GM21515 (cell line): Measurements from ENCODE around the gene THY1.
"Not testable (repeated sequence)": the region's sequence is repeated elsewhere in the genome, so short reads cannot be mapped to it uniquely, and the experiment has no call there.

Source experiments
- ATAC-seq: cut with Tn5 transposase; IDR thresholded peaks from one replicate; pipeline ENCODE4 v1.9.1; 2021; ENCODE audit not compliant: unreplicated experiment

Gene THY1

GRCh38 chr11:119419246-119419645 lies 3.7 kb downstream of the THY1 start:
- no peak for ATAC-seq

- no peak for ATAC-seq
Observed at GRCh38 chr11:119418759-119419158, 4.2 kb downstream of the THY1 start.

GRCh38 chr11:119417726-119418540 lies 5.0 kb downstream of the THY1 start:
- no peak for ATAC-seq

DNA sequence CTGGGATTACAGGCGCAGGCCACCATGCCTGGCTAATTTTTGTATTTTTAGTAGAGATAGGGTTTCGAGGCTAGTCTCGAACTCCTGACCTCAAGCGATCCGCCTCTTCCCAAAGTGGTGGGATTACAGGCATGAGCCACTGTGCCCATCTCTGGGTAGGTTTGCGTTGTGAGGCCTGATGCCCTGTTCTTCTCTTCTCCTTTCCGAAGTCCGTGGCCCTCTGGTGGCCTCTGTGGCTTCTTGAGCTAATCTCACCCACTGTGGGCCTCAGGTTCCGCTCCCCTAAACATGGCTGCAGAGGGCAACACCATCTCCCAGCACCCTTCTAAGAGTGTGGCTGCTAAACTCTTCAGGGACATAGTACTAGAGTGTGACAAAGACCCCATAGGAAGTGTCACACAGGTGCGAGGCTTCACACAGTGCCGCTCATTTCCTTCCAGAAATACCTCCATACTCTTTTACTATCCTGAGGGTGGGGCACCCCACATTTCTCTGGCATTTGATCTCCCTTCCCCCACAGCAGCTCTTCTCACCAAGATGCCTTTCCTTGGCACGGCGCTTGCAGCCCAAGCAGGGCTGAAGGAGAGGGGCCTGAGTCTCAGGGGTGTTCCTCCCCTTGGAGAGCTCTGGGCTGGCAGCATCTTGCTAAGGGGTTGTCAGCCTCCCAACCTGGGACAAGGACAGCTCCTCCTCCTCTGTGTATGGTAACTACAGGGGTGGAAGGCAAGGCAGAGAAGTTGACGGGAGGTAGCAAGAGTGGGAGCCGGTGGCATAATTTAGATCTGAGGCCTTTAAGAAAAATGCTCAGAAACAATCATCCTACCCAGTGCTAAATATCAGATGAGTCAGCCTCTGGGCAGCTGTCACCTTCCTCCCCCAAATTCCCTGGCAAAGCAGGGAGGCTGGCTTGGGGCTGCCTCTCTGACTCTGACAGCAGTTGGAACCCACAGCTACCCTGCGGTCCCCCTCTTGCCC lies 6.1 kb downstream of the THY1 start:
- ATAC-seq, result no peak

DNA sequence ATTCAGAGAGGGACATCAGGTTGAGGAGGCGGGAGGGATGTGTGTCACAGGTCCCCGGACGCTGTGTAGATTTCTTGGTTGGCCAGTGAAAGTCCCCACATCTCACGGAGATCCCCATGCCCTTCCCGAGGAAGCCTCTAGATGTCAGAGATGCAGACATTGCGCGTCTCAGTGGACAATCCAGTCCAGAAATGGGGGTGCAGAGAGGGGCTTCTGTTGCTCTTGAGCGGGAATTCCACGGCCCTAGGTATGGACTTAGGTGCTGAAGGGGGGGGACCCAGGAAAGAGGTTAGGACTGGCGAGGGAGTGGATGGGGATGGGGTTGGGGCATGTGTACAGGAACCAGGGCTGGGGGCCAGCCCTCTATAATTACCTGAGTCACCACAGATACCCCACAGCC lies 7.0 kb downstream of the THY1 start:
- no peak for ATAC-seq

GRCh38 chr11:119415517-119415916 lies 7.5 kb downstream of the THY1 start:
- no peak for ATAC-seq

DNA sequence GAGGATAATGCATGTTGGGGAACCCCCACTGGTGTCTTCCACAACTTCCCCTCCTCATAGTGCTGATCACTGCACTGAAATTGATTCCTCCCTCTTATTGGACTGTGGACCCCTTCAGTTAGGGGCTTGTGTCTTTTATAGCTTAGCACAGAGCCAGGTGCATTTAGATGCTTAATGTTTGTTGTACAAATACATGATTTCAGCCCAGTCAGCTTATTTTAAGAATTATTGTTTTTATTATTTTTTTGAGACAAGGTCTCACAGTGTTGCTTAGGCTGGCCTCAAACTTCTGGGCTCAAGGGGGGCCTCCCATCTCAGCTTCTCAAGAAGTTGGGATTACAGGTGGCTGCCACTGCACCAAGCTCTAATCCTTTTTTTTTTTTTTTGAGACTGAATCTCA lies 8.2 kb downstream of the THY1 start:
- no peak for ATAC-seq

DNA sequence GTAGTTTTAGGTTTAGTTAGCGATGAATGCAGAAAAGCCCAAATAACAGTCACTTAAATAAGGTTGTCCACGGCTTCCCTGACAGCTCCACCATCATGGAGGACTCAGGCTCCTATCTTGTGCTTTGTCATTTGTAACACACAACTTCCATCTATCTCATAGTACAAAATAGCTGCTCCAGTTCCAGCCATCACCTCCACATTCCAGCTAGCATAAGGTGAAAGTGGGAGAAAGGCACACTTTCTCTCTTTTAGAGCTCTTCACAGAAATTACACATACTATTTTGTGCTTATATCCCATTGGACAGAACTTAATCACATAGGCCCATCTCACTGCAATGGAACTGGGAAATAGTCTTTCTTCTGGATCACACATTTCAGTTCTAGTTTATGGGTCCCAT lies 8.7 kb downstream of the THY1 start:
- no peak for ATAC-seq

DNA sequence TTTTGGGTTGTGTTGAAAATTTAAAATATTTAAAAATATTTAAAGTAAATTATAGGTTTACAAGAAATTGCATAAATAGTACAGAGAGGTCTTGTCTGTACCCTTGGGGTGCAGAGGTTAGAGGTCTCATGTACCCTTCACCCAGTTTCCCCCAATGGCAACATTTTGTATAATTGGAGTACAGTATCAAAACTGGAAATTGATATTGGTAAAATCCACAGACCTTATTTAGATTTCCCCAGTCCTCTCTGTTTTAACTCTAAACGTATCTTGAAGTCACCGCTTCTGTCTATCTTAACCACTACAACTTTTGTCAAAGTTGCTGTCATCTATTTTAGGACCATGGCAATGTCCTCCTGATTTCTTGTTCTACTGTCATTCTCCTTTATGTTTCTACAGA lies 10.9 kb downstream of the THY1 start:
- ATAC-seq, result no peak

DNA sequence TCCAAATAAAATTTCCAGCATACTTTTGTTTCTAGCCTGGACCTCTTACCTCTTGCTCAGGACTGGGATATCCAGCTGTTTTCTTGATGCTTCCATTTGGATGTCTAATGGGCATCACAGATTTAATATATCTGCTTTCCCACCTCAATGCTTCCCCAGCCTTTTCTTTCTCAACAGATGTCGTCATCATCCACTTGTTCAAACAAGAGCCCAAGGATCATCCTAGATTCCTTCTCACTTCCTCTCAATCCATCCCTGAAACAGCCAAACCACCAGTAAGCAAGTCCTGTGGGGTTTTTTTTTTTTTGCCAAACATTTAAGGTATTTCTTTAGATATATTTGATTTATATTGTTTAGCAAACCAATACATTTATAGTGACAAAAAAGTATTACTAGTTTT lies 12.5 kb downstream of the THY1 start:
- ATAC-seq, result no peak

- ATAC-seq, result no peak
Observed at GRCh38 chr11:119409731-119410130, 13.2 kb downstream of the THY1 start.

DNA sequence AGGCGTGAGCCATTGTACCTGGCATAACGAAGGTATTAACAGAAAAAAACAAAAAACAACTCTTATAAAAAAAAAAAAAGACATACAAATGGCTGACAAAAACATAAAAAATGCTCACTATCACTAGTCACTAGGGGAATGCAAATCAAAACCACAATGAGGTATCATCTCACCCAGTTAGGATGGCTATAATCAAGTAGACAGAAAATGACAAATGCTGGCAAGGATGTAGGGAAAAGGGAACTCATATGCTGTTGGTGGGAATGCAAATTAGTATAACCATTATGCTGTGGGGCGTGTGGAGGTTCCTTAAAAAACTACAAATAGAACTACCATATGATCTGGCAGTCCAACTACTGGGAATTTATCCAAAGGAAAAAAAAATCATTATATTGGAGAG lies 17.0 kb downstream of the THY1 start:
- no peak for ATAC-seq

DNA sequence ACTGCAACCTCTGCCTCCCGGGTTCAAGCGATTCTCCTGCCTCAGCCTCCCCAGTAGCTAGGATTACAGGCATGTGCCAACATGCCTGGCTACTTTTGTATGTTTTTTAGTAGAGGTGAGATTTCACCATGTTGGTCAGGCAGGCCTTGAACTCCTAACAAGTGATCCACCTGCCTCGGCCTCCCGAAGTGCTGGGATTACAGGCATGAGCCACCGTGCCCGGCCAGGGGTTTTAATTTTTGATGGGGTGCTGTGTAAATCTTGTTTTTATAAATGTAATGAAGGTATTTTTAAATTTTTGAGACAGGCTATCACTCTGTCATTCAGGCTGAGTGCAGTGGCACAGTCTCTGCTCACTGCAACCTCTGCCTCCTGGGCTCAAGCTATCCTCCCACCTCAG lies 17.5 kb downstream of the THY1 start:
- not testable (repeated sequence) for ATAC-seq

DNA sequence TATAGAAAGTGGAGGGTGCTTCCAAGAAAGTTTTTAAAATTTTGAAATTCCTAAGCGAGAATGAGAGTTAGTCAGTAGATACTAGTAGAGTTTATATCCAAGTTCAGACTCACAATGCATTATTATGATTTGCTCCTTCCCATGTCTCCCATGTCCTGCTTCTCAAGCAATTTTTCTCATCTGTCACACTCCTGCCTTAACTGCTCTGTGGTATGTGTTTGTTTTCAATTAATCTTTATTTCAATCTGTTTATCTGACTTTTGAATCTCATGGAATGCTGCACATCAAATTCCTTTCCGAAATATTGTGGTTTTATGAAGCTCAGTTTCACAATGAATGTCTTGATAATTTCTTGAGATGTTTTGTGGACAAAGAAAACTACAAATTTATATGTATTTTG lies 18.1 kb downstream of the THY1 start:
- ATAC-seq, result no peak

- no peak for ATAC-seq
Observed at GRCh38 chr11:119403021-119403420, 20.0 kb downstream of the THY1 start.

DNA sequence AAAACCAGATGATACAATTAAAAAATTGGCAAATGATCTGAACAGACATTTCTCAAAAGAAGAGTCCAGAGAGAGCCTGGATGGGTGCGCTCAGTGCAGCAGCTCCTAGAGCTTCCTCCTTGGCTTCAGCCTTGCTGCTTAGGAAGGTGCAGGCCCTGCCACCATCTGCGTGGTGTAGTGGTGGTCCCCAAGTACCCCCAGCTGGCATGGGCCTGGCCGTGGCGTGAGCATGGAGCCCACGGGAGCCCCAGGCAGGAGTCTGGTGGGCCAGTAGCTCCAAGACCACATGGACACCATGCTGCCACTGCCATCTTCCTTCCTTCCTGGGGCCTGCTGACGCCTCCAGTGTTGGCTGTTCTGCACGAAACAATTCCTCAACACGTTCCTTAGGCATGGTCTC lies 20.5 kb downstream of the THY1 start:
- no peak for ATAC-seq

DNA sequence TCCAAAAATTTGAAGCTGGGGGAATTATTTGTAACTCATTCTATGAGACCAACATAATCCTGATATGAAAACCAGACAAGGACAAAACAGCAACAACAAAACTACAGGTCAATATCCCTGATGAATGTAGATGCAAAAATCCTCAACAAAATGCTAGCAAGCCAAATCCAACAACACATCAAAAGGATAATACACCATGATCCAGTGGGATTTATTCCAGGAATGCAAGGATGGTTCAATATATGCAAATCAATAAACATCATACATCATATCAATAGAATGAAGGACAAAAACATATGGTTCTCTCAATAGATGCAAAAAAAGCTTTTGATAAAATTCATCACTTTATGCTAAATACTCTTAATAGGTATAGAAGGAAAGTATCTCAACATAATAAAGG lies 22.1 kb downstream of the THY1 start:
- ATAC-seq, result no peak

GRCh38 chr11:119397740-119398139 lies 25.2 kb downstream of the THY1 start:
- no peak for ATAC-seq

DNA sequence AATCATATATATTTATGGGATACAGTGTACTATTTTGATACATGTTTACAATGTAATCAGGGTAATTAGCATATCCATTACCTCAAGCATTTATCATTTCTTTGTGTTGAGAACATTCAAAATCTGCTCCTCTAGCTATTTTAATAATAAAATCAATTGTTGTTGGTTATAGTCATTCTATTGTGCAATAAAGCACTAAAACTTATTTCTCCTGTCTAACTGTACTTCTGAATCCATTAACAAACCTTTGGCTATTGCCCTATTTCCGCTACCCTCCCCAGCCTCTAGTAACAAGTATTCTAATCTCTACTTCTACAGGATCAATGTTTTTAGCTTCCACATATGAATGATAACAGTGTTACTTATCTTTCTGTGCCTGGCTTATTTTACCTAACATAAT lies 26.1 kb downstream of the THY1 start:
- ATAC-seq, result no peak

- no peak for ATAC-seq
Observed at GRCh38 chr11:119391275-119391674, 31.7 kb downstream of the THY1 start.

DNA sequence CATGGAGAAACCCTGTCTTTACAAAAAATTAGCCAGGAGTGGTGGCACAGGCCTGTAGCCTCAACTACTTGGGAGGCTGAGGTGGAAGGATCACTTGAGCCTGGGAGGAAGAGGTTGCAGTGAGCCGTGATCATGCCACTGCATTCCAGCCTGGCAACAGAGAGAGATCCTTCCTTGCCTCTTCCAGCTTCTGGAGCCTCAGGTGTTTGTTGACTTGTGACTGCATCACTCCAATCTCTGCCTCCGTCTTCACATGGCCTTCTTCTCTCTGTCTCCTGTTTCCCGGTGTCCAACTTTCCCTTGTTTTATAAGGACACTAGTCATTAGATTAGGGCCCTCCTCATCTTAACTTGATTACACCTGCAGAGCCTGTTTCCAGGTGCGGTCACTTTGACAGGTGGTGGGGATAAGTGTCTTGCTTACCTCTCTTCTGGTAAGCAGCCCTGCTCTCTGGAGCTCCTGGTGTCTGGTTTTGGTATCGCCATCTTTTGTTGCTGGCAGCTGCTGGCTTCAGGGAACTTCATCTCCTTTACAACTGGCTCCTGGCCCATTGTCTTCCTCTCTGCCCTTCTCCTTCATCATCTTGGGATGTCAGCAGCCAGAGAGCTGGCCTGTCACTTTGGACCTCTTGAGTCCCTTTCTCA lies 33.2 kb downstream of the THY1 start:
- ATAC-seq, result no peak

DNA sequence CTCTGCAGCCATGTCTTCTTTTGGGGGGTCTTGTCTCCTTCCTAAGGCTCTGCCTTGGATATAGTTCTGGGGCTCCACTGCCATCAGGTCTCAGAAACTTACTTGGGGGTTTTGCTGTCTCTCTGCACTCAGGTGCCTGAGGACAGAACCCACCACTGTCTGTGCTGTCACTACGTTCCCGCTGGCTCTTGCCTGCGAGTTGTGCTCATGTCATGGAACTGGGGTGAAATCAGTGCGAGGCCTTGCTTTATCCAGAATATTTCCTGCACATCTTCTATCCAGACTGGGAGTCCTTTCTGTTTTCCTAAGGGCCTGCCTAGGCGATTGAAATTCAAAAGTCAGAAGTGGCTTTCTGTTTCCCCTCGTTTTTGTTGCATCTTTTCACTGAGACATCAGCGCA lies 34.9 kb downstream of the THY1 start:
- no peak for ATAC-seq
